Kasumi-1 (cell line): Measurements from ENCODE around the gene UTP14A.
"Not testable (repeated sequence)": the region's sequence is repeated elsewhere in the genome, so short reads cannot be mapped to it uniquely, and the experiment has no call there.

Source experiments
- DNase-seq, 2 experiments: peaks; one replicate each; lab custom pipeline; 2025; lab: John Stamatoyannopoulos, UW

Gene UTP14A

GRCh38 chrX:129905787-129906580 lies at the start of gene UTP14A:
UTP14A (plus strand) TSS chrX:129906164; CDS start chrX:129906211, 47 bp downstream.
- DNase-seq: peak; percentile 83 to 87

- DNase-seq: not testable (repeated sequence)
These were observed 46.8 kb upstream of the UTP14A start for GRCh38 chrX:129859134-129859533.

- DNase-seq: not testable (repeated sequence)
These were observed 39.6 kb upstream of the UTP14A start for GRCh38 chrX:129866321-129866720.

GRCh38 chrX:129872524-129872923 lies 33.4 kb upstream of the UTP14A start:
- DNase-seq: no peak

GRCh38 chrX:129875669-129876068 lies 30.3 kb upstream of the UTP14A start:
- DNase-seq: peak; percentile 60 to 62

- no peak for DNase-seq
These were observed 29.1 kb upstream of the UTP14A start for GRCh38 chrX:129876771-129877305.

- peak; percentile 20 to 29 for DNase-seq
These were observed 28.6 kb upstream of the UTP14A start for GRCh38 chrX:129877401-129877800.

GRCh38 chrX:129900054-129900453 lies 5.9 kb upstream of the UTP14A start:
- no peak for DNase-seq

- DNase-seq: no peak
These were observed 2.7 kb downstream of the UTP14A start for GRCh38 chrX:129908636-129909035.

- DNase-seq: peak; percentile 56 to 58
These were observed 19.5 kb downstream of the UTP14A start for GRCh38 chrX:129925305-129926092.

GRCh38 chrX:129930941-129931410 lies 25.0 kb downstream of the UTP14A start:
- DNase-seq: no peak

GRCh38 chrX:129931411-129932015 lies 25.5 kb downstream of the UTP14A start:
- DNase-seq: peak; percentile 56 to 58

GRCh38 chrX:129932016-129932820 lies 26.3 kb downstream of the UTP14A start:
- DNase-seq: peak; percentile 56 to 67

- no peak for DNase-seq
These were observed 26.9 kb downstream of the UTP14A start for GRCh38 chrX:129932821-129933321.

- DNase-seq: no peak
These were observed 27.7 kb downstream of the UTP14A start for GRCh38 chrX:129933700-129934099.

- DNase-seq: no peak
These were observed 28.5 kb downstream of the UTP14A start for GRCh38 chrX:129934461-129934860.

GRCh38 chrX:129934952-129935351 lies 29.0 kb downstream of the UTP14A start:
- DNase-seq: no peak

- peak in 1 of 2 experiments; percentile 6 for DNase-seq
These were observed 32.1 kb downstream of the UTP14A start for GRCh38 chrX:129938081-129938480.

- DNase-seq: no peak
These were observed 34.0 kb downstream of the UTP14A start for GRCh38 chrX:129939986-129940385.

GRCh38 chrX:129940721-129941120 lies 34.8 kb downstream of the UTP14A start:
- no peak for DNase-seq

- no peak for DNase-seq
These were observed 39.2 kb downstream of the UTP14A start for GRCh38 chrX:129945131-129945530.
